SK-N-SH treated with all-trans-retinoic acid at 6 μM for 48 hours (cell line): ENCODE results near the gene TBC1D9B.

Source experiments
- ATAC-seq: fragments of 200-7000 bp; cut with Tn5 transposase; 3 replicates; pipeline ENCODE4 v1.9.1; 2020; ENCODE audit warnings: mild to moderate bottlenecking, moderate library complexity
- ARNTL ChIP-seq: fragments of 450-650 bp; formaldehyde crosslinking; IDR thresholded peaks from 2 replicates; pipeline ENCODE4 v1.5.0; 2020; ENCODE audit warnings: low read depth, mild to moderate bottlenecking, moderate library complexity, borderline replicate concordance
- BACH2 ChIP-seq: fragments of 250-450 bp; sonication (Bioruptor Pico); IDR thresholded peaks from 2 replicates; pipeline ENCODE4 v1.9.0; 2021; ENCODE audit warnings: mild to moderate bottlenecking, borderline replicate concordance
- CREB5 ChIP-seq: fragments of 250-450 bp; sonication (Bioruptor Pico); IDR thresholded peaks from 2 replicates; pipeline ENCODE4 v1.5.1; 2020; ENCODE audit warnings: low read depth, mild to moderate bottlenecking, moderate library complexity
- CSDC2 ChIP-seq: fragments of 250-450 bp; sonication (Bioruptor Pico); IDR thresholded peaks from 2 replicates; pipeline ENCODE4 v1.5.0; 2020; ENCODE audit warnings: mild to moderate bottlenecking, moderate library complexity
- CSRNP3 ChIP-seq: fragments of 250-450 bp; sonication (Bioruptor Pico); IDR thresholded peaks from 2 replicates; pipeline ENCODE4 v1.5.1; 2021; ENCODE audit warnings: mild to moderate bottlenecking, moderate library complexity
- GLIS3 ChIP-seq: fragments of 250-450 bp; sonication (Bioruptor Pico); IDR thresholded peaks from 2 replicates; pipeline ENCODE4 v1.5.0; 2020; ENCODE audit warnings: mild to moderate bottlenecking, moderate library complexity
- ISL1 ChIP-seq: fragments of 250-450 bp; sonication (Bioruptor Pico); IDR thresholded peaks from 2 replicates; pipeline ENCODE4 v2.1.2; 2022; ENCODE audit warnings: mild to moderate bottlenecking, moderate library complexity
- OSR1 ChIP-seq: fragments of 250-450 bp; sonication (Bioruptor Pico); IDR thresholded peaks from 2 replicates; pipeline ENCODE4 v1.8.0; 2022; ENCODE audit warnings: moderate library complexity, mild to moderate bottlenecking, inconsistent platforms
- PATZ1 ChIP-seq: fragments of 250-450 bp; sonication (Bioruptor Pico); IDR thresholded peaks from 2 replicates; pipeline ENCODE4 v1.8.0; 2020; ENCODE audit warnings: mild to moderate bottlenecking, moderate library complexity, borderline replicate concordance
- SNAI2 ChIP-seq: fragments of 250-450 bp; sonication (Bioruptor Pico); IDR thresholded peaks from 2 replicates; pipeline ENCODE4 v1.5.0; 2020; ENCODE audit warnings: mild to moderate bottlenecking, moderate library complexity
- TCF4 ChIP-seq: fragments of 250-450 bp; sonication (Bioruptor Pico); IDR thresholded peaks from 2 replicates; pipeline ENCODE4 v1.8.0; 2021; ENCODE audit warnings: mild to moderate bottlenecking, moderate library complexity, borderline replicate concordance
- ZC3H10 ChIP-seq: fragments of 250-450 bp; sonication (Bioruptor Pico); IDR thresholded peaks from 2 replicates; pipeline ENCODE4 v1.5.1; 2021; ENCODE audit warnings: mild to moderate bottlenecking, moderate library complexity
- ZNF565 ChIP-seq: fragments of 450-650 bp; formaldehyde crosslinking; conservative IDR thresholded peaks from 2 replicates; pipeline ENCODE4 v1.5.0; 2020; ENCODE audit warnings: low read depth, mild to moderate bottlenecking, moderate library complexity
- ZNF70 ChIP-seq: fragments of 450-650 bp; formaldehyde crosslinking; IDR thresholded peaks from 2 replicates; pipeline ENCODE4 v1.5.0; 2020; ENCODE audit warnings: mild to moderate bottlenecking, moderate library complexity
- TF ChIP-seq, protein P1 (sequence below): fragments of 250-450 bp; sonication (Bioruptor Pico); IDR thresholded peaks from 2 replicates; pipeline ENCODE4 v1.5.0; 2020; ENCODE audit warnings: mild to moderate bottlenecking, moderate library complexity

Gene TBC1D9B

GRCh38 chr5:179823937-179824744 is 83.6 kb downstream of the TBC1D9B start:
- TF ChIP-seq PATZ1 (CRISPR knock-in tag), result no peak
- TF ChIP-seq GLIS3, result no peak
- TF ChIP-seq ZC3H10 (CRISPR knock-in tag), result no peak
- TF ChIP-seq ZNF70 (CRISPR knock-in tag), result no peak
- TF ChIP-seq ZNF565 (CRISPR knock-in tag), result no peak
- TF ChIP-seq CSDC2 (CRISPR knock-in tag), result no peak
- TF ChIP-seq ISL1 (CRISPR knock-in tag), result no peak
- no peak for TF ChIP-seq OSR1 (CRISPR knock-in tag)
- no peak for TF ChIP-seq SNAI2 (CRISPR knock-in tag)
- no peak for TF ChIP-seq TCF4
- TF ChIP-seq ARNTL (CRISPR knock-in tag), result no peak
- no peak for TF ChIP-seq BACH2
- TF ChIP-seq CSRNP3 (CRISPR knock-in tag), result no peak
- ATAC-seq, result no peak

- TF ChIP-seq, protein P1, sequence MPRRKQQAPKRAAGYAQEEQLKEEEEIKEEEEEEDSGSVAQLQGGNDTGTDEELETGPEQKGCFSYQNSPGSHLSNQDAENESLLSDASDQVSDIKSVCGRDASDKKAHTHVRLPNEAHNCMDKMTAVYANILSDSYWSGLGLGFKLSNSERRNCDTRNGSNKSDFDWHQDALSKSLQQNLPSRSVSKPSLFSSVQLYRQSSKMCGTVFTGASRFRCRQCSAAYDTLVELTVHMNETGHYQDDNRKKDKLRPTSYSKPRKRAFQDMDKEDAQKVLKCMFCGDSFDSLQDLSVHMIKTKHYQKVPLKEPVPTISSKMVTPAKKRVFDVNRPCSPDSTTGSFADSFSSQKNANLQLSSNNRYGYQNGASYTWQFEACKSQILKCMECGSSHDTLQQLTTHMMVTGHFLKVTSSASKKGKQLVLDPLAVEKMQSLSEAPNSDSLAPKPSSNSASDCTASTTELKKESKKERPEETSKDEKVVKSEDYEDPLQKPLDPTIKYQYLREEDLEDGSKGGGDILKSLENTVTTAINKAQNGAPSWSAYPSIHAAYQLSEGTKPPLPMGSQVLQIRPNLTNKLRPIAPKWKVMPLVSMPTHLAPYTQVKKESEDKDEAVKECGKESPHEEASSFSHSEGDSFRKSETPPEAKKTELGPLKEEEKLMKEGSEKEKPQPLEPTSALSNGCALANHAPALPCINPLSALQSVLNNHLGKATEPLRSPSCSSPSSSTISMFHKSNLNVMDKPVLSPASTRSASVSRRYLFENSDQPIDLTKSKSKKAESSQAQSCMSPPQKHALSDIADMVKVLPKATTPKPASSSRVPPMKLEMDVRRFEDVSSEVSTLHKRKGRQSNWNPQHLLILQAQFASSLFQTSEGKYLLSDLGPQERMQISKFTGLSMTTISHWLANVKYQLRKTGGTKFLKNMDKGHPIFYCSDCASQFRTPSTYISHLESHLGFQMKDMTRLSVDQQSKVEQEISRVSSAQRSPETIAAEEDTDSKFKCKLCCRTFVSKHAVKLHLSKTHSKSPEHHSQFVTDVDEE (CRISPR knock-in tag), result no peak
- no peak for TF ChIP-seq GLIS3
- no peak for TF ChIP-seq BACH2
- TF ChIP-seq CREB5 (CRISPR knock-in tag), result 0 out of 2 replicates have a peak, but pooled peaks have one; percentile 30
- no peak for TF ChIP-seq ZNF70 (CRISPR knock-in tag)
- no peak for ATAC-seq
These were observed 85.2 kb downstream of the TBC1D9B start for GRCh38 chr5:179822444-179822990.

DNA sequence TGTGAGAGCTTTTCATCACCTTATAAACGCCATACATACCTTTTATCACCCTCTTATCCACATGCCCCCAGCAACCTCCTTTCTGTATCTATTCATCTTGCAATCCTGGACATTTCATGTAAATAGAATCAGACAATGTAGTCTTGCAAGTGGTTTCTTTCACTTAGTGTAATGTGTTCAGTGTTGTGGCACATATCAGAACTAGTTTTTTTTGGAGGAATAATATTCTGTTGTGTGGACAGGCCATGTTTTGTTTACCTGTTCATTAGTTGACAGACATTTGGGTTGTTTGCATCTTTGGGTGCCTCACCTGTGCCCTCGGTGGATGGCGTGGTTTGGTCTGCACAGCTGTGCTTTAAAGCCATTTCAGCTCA is 85.7 kb downstream of the TBC1D9B start:
- no peak for ATAC-seq
- TF ChIP-seq PATZ1 (CRISPR knock-in tag) (peak; percentile 3; the same call in 1 of the 2 replicates), CREB5 (CRISPR knock-in tag) (no peak)
